GM21786 (cell line): Measurements from ENCODE around the gene ZNF593OS.

Experiments
- ATAC-seq: cut with Tn5 transposase; IDR thresholded peaks from one replicate; pipeline ENCODE4 v1.9.1; 2021; ENCODE audit not compliant: unreplicated experiment

ZNF593OS gene

GRCh38 chr1:26127235-26128163, 44.1 kb downstream of the ZNF593OS start:
- no peak for ATAC-seq

- peak; percentile 75 for ATAC-seq
Observed at GRCh38 chr1:26126321-26127084, 45.1 kb downstream of the ZNF593OS start.

- ATAC-seq, result no peak
Observed at GRCh38 chr1:26125946-26126320, 45.7 kb downstream of the ZNF593OS start.

GRCh38 chr1:26125382-26125781, 46.2 kb downstream of the ZNF593OS start:
- ATAC-seq, result no peak

GRCh38 chr1:26124418-26125331, 47.0 kb downstream of the ZNF593OS start:
- no peak for ATAC-seq

- no peak for ATAC-seq
Observed at GRCh38 chr1:26122988-26123973, 48.4 kb downstream of the ZNF593OS start.

GRCh38 chr1:26121854-26122773, 49.5 kb downstream of the ZNF593OS start:
- no peak for ATAC-seq

GRCh38 chr1:26119892-26120608, 51.6 kb downstream of the ZNF593OS start:
- ATAC-seq, result no peak
